WERI-Rb-1 (cell line): Measurements from ENCODE around the gene STXBP6.

Experiments
- DNase-seq: peaks from one replicate; pipeline ENCODE4 v3.0.0-alpha.2; 2020
- H3K27ac ChIP-seq: fragments of 250-450 bp; sonication (Bioruptor Pico); 2 replicates; pipeline ENCODE4 v1.5.1; 2020; ENCODE audit warnings: mild to moderate bottlenecking, moderate library complexity
- H3K27me3 ChIP-seq: fragments of 250-450 bp; sonication (Bioruptor Pico); 2 replicates; pipeline ENCODE4 v1.5.1; 2021; ENCODE audit warnings: mild to moderate bottlenecking, low read depth, moderate library complexity; ENCODE audit not compliant: insufficient read depth, severe bottlenecking
- H3K36me3 ChIP-seq: fragments of 250-450 bp; sonication (Bioruptor Pico); 2 replicates; pipeline ENCODE4 v1.5.1; 2020; ENCODE audit warnings: mild to moderate bottlenecking, moderate library complexity
- H3K4me3 ChIP-seq: 2 replicates; pipeline ENCODE4 v1.5.1; 2011; ENCODE audit warnings: low read depth, mild to moderate bottlenecking, control low read depth, low read length
- H3K9me3 ChIP-seq: fragments of 250-450 bp; sonication (Bioruptor Pico); 2 replicates; pipeline ENCODE4 v1.5.1; 2021; ENCODE audit warnings: mild to moderate bottlenecking, moderate library complexity; ENCODE audit not compliant: severe bottlenecking
- TF ChIP-seq, protein P1 (sequence below): IDR thresholded peaks from 2 replicates; pipeline ENCODE4 v1.5.1; 2011; ENCODE audit warnings: low read depth, mild to moderate bottlenecking, control low read depth, inconsistent platforms, low read length

STXBP6 gene

DNA sequence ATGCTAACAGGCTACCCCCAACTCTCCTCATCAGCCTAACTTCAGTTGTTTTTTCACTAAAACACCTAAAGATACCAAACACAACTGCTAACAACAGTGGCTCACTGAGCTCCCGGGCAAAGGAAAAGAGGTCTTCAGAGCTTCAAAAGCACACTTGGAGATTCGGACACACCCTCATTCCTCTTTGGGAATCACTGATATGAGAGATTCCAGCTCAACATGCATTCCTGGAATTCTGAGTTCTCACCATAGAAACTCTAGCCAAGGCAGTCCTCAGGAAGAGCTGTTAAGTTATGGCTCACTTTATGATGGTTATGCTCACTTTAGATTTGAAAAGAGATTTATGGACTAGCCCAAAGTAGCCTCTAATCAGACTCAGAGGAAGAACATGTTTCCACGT is 40.1 kb downstream of the STXBP6 start:
- H3K36me3 ChIP-seq = no peaks in the 10 kb centered on the region
- no peak overlapping the region for H3K27ac ChIP-seq
- H3K4me3 ChIP-seq = no peak overlapping the region
- peaks cover 55% of the 10 kb centered on the region for H3K27me3 ChIP-seq
- TF ChIP-seq, protein P1, sequence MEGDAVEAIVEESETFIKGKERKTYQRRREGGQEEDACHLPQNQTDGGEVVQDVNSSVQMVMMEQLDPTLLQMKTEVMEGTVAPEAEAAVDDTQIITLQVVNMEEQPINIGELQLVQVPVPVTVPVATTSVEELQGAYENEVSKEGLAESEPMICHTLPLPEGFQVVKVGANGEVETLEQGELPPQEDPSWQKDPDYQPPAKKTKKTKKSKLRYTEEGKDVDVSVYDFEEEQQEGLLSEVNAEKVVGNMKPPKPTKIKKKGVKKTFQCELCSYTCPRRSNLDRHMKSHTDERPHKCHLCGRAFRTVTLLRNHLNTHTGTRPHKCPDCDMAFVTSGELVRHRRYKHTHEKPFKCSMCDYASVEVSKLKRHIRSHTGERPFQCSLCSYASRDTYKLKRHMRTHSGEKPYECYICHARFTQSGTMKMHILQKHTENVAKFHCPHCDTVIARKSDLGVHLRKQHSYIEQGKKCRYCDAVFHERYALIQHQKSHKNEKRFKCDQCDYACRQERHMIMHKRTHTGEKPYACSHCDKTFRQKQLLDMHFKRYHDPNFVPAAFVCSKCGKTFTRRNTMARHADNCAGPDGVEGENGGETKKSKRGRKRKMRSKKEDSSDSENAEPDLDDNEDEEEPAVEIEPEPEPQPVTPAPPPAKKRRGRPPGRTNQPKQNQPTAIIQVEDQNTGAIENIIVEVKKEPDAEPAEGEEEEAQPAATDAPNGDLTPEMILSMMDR = no peak
- no peak for DNase-seq
- no peaks in the 10 kb centered on the region for H3K9me3 ChIP-seq

DNA sequence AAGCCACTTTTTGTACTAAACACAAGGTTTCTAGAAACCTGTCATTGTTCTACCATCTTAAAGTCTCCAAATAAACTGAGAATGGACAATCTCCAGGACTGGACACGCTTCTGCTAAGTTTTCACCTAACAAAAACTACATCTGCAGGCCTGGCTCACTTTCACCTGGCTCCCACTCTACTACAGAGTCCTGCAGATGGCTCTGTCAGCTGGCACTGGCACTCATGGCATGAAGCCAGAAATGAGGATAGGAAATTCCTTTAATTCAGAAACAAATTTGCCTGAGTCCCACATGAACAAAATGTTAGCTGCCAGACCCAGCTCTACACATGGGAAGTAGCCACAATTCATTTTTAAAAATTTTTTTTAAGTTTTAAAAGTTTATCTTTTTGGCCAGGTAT is 42.1 kb downstream of the STXBP6 start:
- Histone ChIP-seq H3K36me3 (no peaks in the 10 kb centered on the region), H3K9me3 (no peaks in the 10 kb centered on the region), H3K4me3 (no peak overlapping the region), H3K27me3 (peaks cover 61% of the 10 kb centered on the region), H3K27ac (no peak overlapping the region)
- TF ChIP-seq, protein P1 = no peak
- DNase-seq = no peak

DNA sequence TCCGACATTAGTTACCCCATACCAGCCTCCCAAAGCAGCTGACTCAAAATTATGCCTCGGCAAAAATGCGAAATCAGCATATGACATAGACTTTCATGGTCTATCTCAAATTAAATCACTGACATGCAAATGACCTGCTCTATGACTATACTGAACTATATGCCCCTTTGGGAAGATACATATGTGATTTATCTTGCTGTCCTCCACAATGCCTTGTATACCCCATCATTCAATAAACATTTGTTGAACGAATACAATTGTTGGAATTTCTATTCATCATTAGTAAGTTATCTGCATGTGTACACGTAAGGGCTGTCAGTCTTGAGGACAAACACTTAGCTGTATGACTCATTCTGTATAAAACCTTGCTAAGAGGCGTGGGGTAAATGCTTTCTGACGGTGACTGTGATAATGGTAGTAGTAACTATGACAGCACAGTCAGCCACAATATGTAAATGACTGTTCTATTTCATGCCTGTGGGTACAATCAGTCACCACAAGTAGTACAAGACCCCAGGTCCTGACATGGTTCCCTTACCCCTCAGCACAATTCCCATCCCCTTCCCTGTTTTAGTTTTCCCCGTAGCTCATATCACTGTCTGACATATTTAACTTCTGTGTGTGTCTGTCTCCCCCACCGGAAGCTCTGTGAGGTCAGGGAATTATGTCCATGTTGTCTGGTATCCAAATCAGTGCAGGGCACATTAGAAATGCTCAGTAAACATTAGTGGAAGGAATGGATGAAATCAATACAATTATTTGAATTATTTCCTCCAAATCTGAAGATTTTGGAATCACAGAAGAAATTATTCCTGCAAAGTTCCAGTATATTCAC is 42.8 kb downstream of the STXBP6 start:
- no peak for DNase-seq
- peaks cover 59% of the 10 kb centered on the region for H3K27me3 ChIP-seq
- TF ChIP-seq, protein P1 = no peak
- H3K4me3 ChIP-seq = no peak overlapping the region
- H3K27ac ChIP-seq = no peak overlapping the region
- H3K9me3 ChIP-seq = no peaks in the 10 kb centered on the region
- no peaks in the 10 kb centered on the region for H3K36me3 ChIP-seq

DNA sequence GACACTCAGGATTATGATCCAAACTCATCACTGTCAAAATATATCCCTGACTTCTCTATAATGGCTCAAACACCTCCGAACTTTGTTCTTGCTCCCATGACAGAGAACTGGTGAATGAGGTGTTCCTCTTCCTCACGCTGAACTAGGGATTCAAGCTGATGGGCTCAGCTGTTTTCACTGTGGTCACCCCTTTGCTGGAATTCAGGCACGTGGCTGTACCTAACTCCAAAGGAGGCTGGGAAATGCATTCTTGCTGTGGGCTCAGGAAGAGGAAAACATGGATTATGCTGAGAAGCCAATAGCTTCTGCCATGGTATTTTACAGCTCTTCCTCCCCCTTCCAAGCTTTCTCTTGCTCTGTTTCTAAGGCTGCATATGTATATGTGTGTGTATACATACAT is 43.9 kb downstream of the STXBP6 start:
- Histone ChIP-seq H3K27ac (no peak overlapping the region), H3K27me3 (peaks cover 56% of the 10 kb centered on the region), H3K4me3 (no peak overlapping the region), H3K36me3 (no peaks in the 10 kb centered on the region), H3K9me3 (no peaks in the 10 kb centered on the region)
- no peak for DNase-seq
- TF ChIP-seq, protein P1 = no peak

DNA sequence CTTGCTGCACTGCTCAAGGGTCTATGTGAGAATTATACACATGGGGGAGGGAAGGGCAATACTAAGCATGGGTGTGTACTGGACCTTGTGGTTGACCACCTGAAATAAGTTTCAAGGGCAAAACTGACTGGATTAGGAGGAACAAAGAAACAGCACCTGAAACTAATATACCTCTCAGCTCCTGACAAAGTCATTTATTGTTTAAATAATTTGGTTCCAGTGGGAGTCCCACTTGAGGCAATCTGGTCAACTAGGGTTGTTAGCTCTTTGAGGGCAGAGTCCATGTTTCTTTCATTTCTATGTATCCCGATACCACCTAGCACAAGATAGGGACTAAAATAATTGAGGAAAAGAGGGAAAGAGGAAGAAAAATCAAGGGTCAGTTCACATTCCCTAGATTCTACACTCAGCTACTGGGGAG is 45.5 kb downstream of the STXBP6 start:
- H3K4me3 ChIP-seq = no peak overlapping the region
- no peak overlapping the region for H3K27ac ChIP-seq
- DNase-seq = no peak
- no peaks in the 10 kb centered on the region for H3K9me3 ChIP-seq
- peaks cover 47% of the 10 kb centered on the region for H3K27me3 ChIP-seq
- TF ChIP-seq, protein P1 = no peak
- H3K36me3 ChIP-seq = no peaks in the 10 kb centered on the region

DNA sequence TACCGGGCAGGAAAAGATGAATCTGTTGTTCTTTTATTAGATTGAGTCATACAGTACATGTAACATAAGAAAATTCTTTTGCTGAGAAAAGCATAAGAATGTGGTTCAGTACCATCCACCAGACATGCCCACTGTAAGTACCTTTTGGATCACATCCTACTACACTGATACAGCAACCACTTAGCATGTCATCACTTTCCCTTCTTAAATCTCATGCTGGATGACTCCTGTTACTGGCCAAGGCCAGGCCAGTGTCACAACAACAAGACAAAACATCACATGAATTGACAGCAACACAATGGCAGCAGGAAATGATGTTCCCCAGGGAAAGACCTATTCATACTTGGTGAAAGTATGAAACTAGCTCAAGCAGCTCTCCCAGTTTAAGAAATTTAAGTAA is 46.4 kb downstream of the STXBP6 start:
- Histone ChIP-seq H3K27ac (no peak overlapping the region), H3K9me3 (no peaks in the 10 kb centered on the region), H3K27me3 (peaks cover 51% of the 10 kb centered on the region), H3K4me3 (no peak overlapping the region), H3K36me3 (no peaks in the 10 kb centered on the region)
- DNase-seq = no peak
- TF ChIP-seq, protein P1 = no peak
